GM12878 (cell line): ENCODE measurements around the gene C22orf31. TPM values are rescaled to one million over a fixed set of nuclear protein-coding genes. Genes with fewer than 3 reads are reported as not detected.

ENCODE experiments used
- ATAC-seq: fragments of 200-7000 bp; cut with Tn5 transposase; 3 replicates; pipeline ENCODE4 v1.9.1; 2020; ENCODE audit warnings: mild to moderate bottlenecking, moderate library complexity
- BruUV-seq: library from RNA; stranded (reverse); fragments of 400-500 nt; replicated peaks from 2 replicates; lab custom pipeline; 2021; lab: Mats Ljungman, UMichigan
- CTCF ChIA-PET: fragments of 300-600 bp; sonication (Branson Sonifier 250); formaldehyde crosslinking; extraction: SDS; loops from one replicate; lab custom pipeline; 2021; ENCODE audit warnings: inconsistent platforms; lab: Yijun Ruan, JAX
- POLR2A ChIA-PET: fragments of 350-600 bp; formaldehyde crosslinking; extraction: SDS; loops from one replicate; lab custom pipeline; 2021; ENCODE audit warnings: inconsistent platforms; lab: Charles Lee
- RAD21 ChIA-PET: fragments of 300-600 bp; sonication (Branson Sonifier 250); formaldehyde crosslinking; loops from one replicate; lab custom pipeline; 2023; ENCODE audit warnings: antibody characterized with exemption; ENCODE audit not compliant: unreplicated experiment; lab: Charles Lee
- SMC1A ChIA-PET: fragments of 300-600 bp; sonication (Branson Sonifier 250); formaldehyde crosslinking; loops from one replicate; lab custom pipeline; 2023; ENCODE audit not compliant: unreplicated experiment, uncharacterized antibody; lab: Charles Lee
- DNase-seq: peaks from one replicate; pipeline ENCODE4 v3.0.0-alpha.2; 2011; ENCODE audit warnings: low read depth, low spot score
- FAIRE-seq: peaks from 3 replicates; lab custom pipeline; 2011; peaks lifted over from hg19 to GRCh38; lab: Jason Lieb, UNC
- H2AFZ ChIP-seq: 2 replicates; pipeline ENCODE4 v1.6.0; 2011; ENCODE audit warnings: low read depth, low read length, control low read depth; ENCODE audit not compliant: control insufficient read depth
- H3K27ac ChIP-seq: 2 replicates; pipeline ENCODE4 v1.5.1; 2011; ENCODE audit warnings: control low read depth; ENCODE audit not compliant: control insufficient read depth, insufficient read depth
- H3K27me3 ChIP-seq, 2 experiments: replicated peaks in 1 of 2; 2 replicates each; pipeline versions ENCODE4 v1.6.0 to v1.6.1; 2011; ENCODE audit warnings: low read length in 1 of 2; ENCODE audit not compliant: control insufficient read depth in 2 of 2, insufficient read depth in 2 of 2
- H3K36me3 ChIP-seq, 2 experiments: 2 replicates each; pipeline ENCODE4 v1.5.1; 2011; ENCODE audit warnings: low read length in 1 of 2; ENCODE audit not compliant: control insufficient read depth in 2 of 2, insufficient read depth in 2 of 2
- H3K4me1 ChIP-seq: 2 replicates; pipeline ENCODE4 v1.6.1; 2011; ENCODE audit warnings: mild to moderate bottlenecking, low read length, moderate library complexity, mixed read lengths; ENCODE audit not compliant: control insufficient read depth, insufficient read depth
- H3K4me2 ChIP-seq: 2 replicates; pipeline ENCODE4 v1.6.0; 2011; ENCODE audit warnings: control low read depth; ENCODE audit not compliant: control insufficient read depth, insufficient read depth
- H3K4me3 ChIP-seq: fragments of 200-600 bp; sonication (generic); 2 replicates; pipeline ENCODE4 v1.5.1; 2016
- H3K79me2 ChIP-seq: 2 replicates; pipeline ENCODE4 v1.6.0; 2011; ENCODE audit warnings: low read length; ENCODE audit not compliant: control insufficient read depth, insufficient read depth
- H3K9ac ChIP-seq: 2 replicates; pipeline ENCODE4 v1.8.0; 2011; ENCODE audit warnings: low read length, control low read depth, mixed read lengths; ENCODE audit not compliant: control insufficient read depth, insufficient read depth
- H3K9me3 ChIP-seq: replicated peaks from 3 replicates; pipeline ENCODE4 v1.5.1; 2011; ENCODE audit warnings: mild to moderate bottlenecking, low read length; ENCODE audit not compliant: control insufficient read depth, insufficient read depth
- H4K20me1 ChIP-seq: 2 replicates; pipeline ENCODE4 v1.6.0; 2011; ENCODE audit not compliant: control insufficient read depth, insufficient read depth
- DPF2 ChIP-seq: fragments of 450-650 bp; IDR thresholded peaks from 2 replicates; pipeline ENCODE4 v1.6.1; 2017; ENCODE audit warnings: mild to moderate bottlenecking
- HCFC1 ChIP-seq: fragments of 150-350 bp; IDR thresholded peaks from 2 replicates; pipeline ENCODE4 v1.6.1; 2014; ENCODE audit warnings: low read length
- IKZF1 ChIP-seq: fragments of 450-650 bp; conservative IDR thresholded peaks from 2 replicates; pipeline ENCODE4 v1.6.1; 2017; ENCODE audit warnings: antibody characterized with exemption, mild to moderate bottlenecking
- KAT2A ChIP-seq: conservative IDR thresholded peaks from 2 replicates; pipeline ENCODE4 v1.6.1; 2011; ENCODE audit warnings: low read depth, low read length; ENCODE audit not compliant: control insufficient read depth
- NR2F1 ChIP-seq: fragments of 450-650 bp; conservative IDR thresholded peaks from 2 replicates; pipeline ENCODE4 v1.6.1; 2017; ENCODE audit warnings: mild to moderate bottlenecking
- RELA ChIP-seq: fragments of 450-650 bp; IDR thresholded peaks from 2 replicates; pipeline ENCODE4 v1.8.0; 2014; ENCODE audit warnings: borderline replicate concordance; ENCODE audit not compliant: partially characterized antibody
- TCF12 ChIP-seq: IDR thresholded peaks from 2 replicates; pipeline ENCODE4 v1.6.1; 2011; ENCODE audit warnings: low read depth, mild to moderate bottlenecking, low read length
- WGBS: methylation state at CpG from one replicate; pipeline ENCODE4 v1.1.6; 2016; ENCODE audit warnings: low lambda C conversion rate; ENCODE audit not compliant: insufficient replicate concordance, insufficient coverage; ENCODE audit errors: missing lambda C conversion rate; 5-methylcytosine and 5-hydroxymethylcytosine counted together
- in situ Hi-C: fragments of 300-500 bp; cut with MboI; formaldehyde crosslinking; loops from 9 replicates; pipeline ENCODE4 v1.14.3; 2018; ENCODE audit warnings: mixed read lengths
- intact Hi-C: fragments of 100-400 bp; cut with micrococcal nuclease; formaldehyde crosslinking; loops from one replicate; pipeline ENCODE4 v1.14.2; 2022; ENCODE audit not compliant: unreplicated experiment
- polyA plus RNA-seq, 11 experiments: library from polyadenylated mRNA; depleted of rRNA in 4 of 11; unstranded in 6 of 11; stranded (reverse) in 5 of 11; fragments of >200 nt; fragmentation: Nextera tagmentation in 4 of 11; fragmentation: Illumina TruSeq in 1 of 11; extraction: Ambion mirVana in 4 of 11; extraction: Trizol in 1 of 11; gene quantifications; 1 replicate in 1 of 11; 2 replicates in 10 of 11; pipeline versions ENCODE4 v1.2.1 to v1.2.3, GENCODE V29; 2011 to 2016; ENCODE audit warnings: inconsistent platforms in 2 of 11, missing spikeins in 2 of 11, low read depth in 1 of 11
- total RNA-seq, 4 experiments: library from RNA; depleted of rRNA in 3 of 4; stranded (reverse); fragments of >200 nt in 3 of 4; fragmentation: Illumina TruSeq in 1 of 4; extraction: Trizol in 1 of 4; gene quantifications; 2 replicates each; pipeline versions ENCODE4 v1.2.1 to v1.2.3, GENCODE V29; 2013 to 2021
- TF ChIP-seq, protein P1 (sequence below): fragments of 450-650 bp; IDR thresholded peaks from 2 replicates; pipeline ENCODE4 v1.6.1; 2017; ENCODE audit warnings: antibody characterized with exemption, mild to moderate bottlenecking, moderate library complexity

Gene C22orf31
- total and polyA plus RNA-seq, 10 of the 15 experiments (the other 5 are each of a cell fraction or from before 2014, with no cell fraction given): not detected

- CTCF ChIA-PET: interaction anchor here (0.6 to 7.4 kb wide), 15 partner anchors 8 to 431 kb away, joined by 3 to 63 read pairs (median 4); no protein-coding TSS in a partner anchor
- POLR2A ChIA-PET: interaction anchor here (0.5 to 1.7 kb wide), 8 partner anchors 11 to 130 kb away, joined by 3 to 5 read pairs (median 3); no protein-coding TSS in a partner anchor
- FAIRE-seq (no peak), ATAC-seq (peak; percentile 69), DNase-seq (no peak)
- Histone ChIP-seq H3K4me2 (no peak overlapping the region), H3K36me3 (no peaks in the 10 kb centered on the region; a peak in 1 of 4 replicates), H4K20me1 (peaks cover 3% of the 10 kb centered on the region; the same call in 1 of the 2 replicates), H2AFZ (no peak overlapping the region), H3K4me1 (no peaks in the 10 kb centered on the region), H3K9me3 (no peaks in the 10 kb centered on the region), H3K27me3 (0 out of 4 replicates have a peak, but pooled peaks cover 0 to 6% of the 10 kb centered on the region in 2 experiments), H3K27ac (no peak overlapping the region), H3K9ac (no peak overlapping the region), H3K79me2 (no peaks in the 10 kb centered on the region), H3K4me3 (no peak overlapping the region)
- RAD21 ChIA-PET: interaction anchor here (0.5 to 4.0 kb wide), 27 partner anchors 9 to 202 kb away, joined by 3 to 21 read pairs (median 4); no protein-coding TSS in a partner anchor
- BruUV-seq: no TSS peak
- in situ Hi-C loops (loop anchor here (25.0 kb wide), 1 partner anchor 994 kb away; no protein-coding TSS in a partner anchor), intact Hi-C loops (loop anchor here (5.0 kb wide), 1 partner anchor 124 kb away; no protein-coding TSS in a partner anchor)
- SMC1A ChIA-PET: interaction anchor here (0.9 to 4.3 kb wide), 17 partner anchors 9 to 229 kb away, joined by 3 to 43 read pairs (median 4); no protein-coding TSS in a partner anchor
- TF ChIP-seq HCFC1: no peak
- WGBS: 37% methylated on average over 18 of the region's 18 CpGs
Observed at GRCh38 chr22:29031227-29032011, 30.2 kb downstream of the C22orf31 start.

DNA sequence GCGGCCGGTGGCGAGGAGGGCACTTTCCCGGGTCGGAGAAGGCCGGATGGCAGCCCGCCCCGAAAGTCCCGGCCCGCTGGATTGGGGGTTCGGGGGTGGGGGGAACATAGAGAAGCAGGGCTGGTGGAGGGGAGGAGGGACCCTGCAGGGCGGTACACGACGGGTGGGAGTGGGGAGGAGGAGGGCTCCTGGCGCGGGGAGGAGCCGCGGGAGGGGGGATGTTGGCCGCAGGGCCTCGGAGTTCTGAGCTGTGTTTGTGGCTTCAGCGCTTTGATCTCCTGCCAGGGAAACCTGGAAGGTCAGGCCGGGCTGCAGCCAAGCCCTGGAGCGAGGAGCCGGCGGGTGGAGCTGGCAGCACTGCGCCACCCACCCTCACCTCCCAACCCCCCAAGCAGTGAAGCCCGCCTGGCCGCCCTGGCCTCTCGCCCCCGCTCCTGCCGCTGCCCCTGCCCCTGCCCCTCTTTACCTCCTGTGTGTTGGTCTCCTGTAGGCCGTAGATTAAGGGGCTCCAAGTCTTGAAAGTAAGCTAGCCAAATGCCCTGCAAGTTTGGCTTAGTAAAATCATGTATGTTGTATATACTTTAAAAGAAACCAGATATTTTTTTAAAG, 30.9 kb downstream of the C22orf31 start:
- H3K4me3 ChIP-seq: no peak overlapping the region
- no peaks in the 10 kb centered on the region for H3K79me2 ChIP-seq
- 0 out of 4 replicates have a peak, but pooled peaks cover 0 to 6% of the 10 kb centered on the region in 2 experiments for H3K27me3 ChIP-seq
- BruUV-seq: no TSS peak
- in situ Hi-C loops (loop anchor here (25.0 kb wide), 1 partner anchor 993 kb away; no protein-coding TSS in a partner anchor), intact Hi-C loops (loop anchor here (5.0 kb wide), 1 partner anchor 123 kb away; no protein-coding TSS in a partner anchor)
- H4K20me1 ChIP-seq: peaks cover 3% of the 10 kb centered on the region; the same call in 1 of the 2 replicates
- 0 out of 2 replicates have a peak, but pooled peaks have one; percentile 20 for TF ChIP-seq IKZF1
- TF ChIP-seq KAT2A: no peak
- TF ChIP-seq TCF12: no peak
- TF ChIP-seq NR2F1: peak; percentile 74
- no peak for TF ChIP-seq RELA
- no peak for TF ChIP-seq DPF2
- TF ChIP-seq, protein P1, sequence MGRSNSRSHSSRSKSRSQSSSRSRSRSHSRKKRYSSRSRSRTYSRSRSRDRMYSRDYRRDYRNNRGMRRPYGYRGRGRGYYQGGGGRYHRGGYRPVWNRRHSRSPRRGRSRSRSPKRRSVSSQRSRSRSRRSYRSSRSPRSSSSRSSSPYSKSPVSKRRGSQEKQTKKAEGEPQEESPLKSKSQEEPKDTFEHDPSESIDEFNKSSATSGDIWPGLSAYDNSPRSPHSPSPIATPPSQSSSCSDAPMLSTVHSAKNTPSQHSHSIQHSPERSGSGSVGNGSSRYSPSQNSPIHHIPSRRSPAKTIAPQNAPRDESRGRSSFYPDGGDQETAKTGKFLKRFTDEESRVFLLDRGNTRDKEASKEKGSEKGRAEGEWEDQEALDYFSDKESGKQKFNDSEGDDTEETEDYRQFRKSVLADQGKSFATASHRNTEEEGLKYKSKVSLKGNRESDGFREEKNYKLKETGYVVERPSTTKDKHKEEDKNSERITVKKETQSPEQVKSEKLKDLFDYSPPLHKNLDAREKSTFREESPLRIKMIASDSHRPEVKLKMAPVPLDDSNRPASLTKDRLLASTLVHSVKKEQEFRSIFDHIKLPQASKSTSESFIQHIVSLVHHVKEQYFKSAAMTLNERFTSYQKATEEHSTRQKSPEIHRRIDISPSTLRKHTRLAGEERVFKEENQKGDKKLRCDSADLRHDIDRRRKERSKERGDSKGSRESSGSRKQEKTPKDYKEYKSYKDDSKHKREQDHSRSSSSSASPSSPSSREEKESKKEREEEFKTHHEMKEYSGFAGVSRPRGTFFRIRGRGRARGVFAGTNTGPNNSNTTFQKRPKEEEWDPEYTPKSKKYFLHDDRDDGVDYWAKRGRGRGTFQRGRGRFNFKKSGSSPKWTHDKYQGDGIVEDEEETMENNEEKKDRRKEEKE: no peak
- no peak for FAIRE-seq
- RAD21 ChIA-PET: interaction anchor here (0.5 to 4.0 kb wide), 24 partner anchors 9 to 202 kb away, joined by 3 to 21 read pairs (median 4); no protein-coding TSS in a partner anchor
- ATAC-seq: peak; percentile 61
- POLR2A ChIA-PET: interaction anchor here (0.5 to 1.7 kb wide), 6 partner anchors 10 to 130 kb away, joined by 3 to 5 read pairs (median 4); no protein-coding TSS in a partner anchor
- CTCF ChIA-PET: interaction anchor here (0.6 to 7.4 kb wide), 13 partner anchors 9 to 267 kb away, joined by 3 to 63 read pairs (median 4); no protein-coding TSS in a partner anchor
- 2% methylated on average over 16 of the region's 32 CpGs for WGBS
- no peaks in the 10 kb centered on the region for H3K4me1 ChIP-seq
- SMC1A ChIA-PET: interaction anchor here (0.6 to 4.3 kb wide), 13 partner anchors 9 to 228 kb away, joined by 3 to 43 read pairs (median 4); no protein-coding TSS in a partner anchor
- no peak overlapping the region for H2AFZ ChIP-seq
- no peaks in the 10 kb centered on the region for H3K9me3 ChIP-seq
- no peaks in the 10 kb centered on the region; a peak in 1 of 4 replicates for H3K36me3 ChIP-seq
- no peak for DNase-seq
- H3K9ac ChIP-seq: no peak overlapping the region
- no peak overlapping the region for H3K27ac ChIP-seq
- H3K4me2 ChIP-seq: no peak overlapping the region
